Skeletal muscle cell (primary cell): ENCODE measurements around the gene GART.
"Not testable (repeated sequence)": the region's sequence is repeated elsewhere in the genome, so short reads cannot be mapped to it uniquely, and the experiment has no call there.

Source experiments
- DNase-seq: peaks from one replicate; pipeline ENCODE4 v3.0.0-alpha.2; 2010; ENCODE audit warnings: low read depth
- H3K4me3 ChIP-seq: 2 replicates; pipeline ENCODE4 v1.5.1; 2011; ENCODE audit warnings: low read depth, mild to moderate bottlenecking, control low read depth, low read length, moderate library complexity

GART gene

GRCh38 chr21:33479679-33480480 is 62.0 kb downstream of the GART start, which contains the start of gene TMEM50B:
Gene TMEM50B, minus strand, starts transcription at chr21:33479974. Its CDS starts 11,089 bp downstream, at chr21:33468885.
- peak; percentile 90 for DNase-seq
- H3K4me3 ChIP-seq: peak within 1 kb of the TSS; percentile 87

- no peak for DNase-seq
- peak overlapping the region; percentile 87 for H3K4me3 ChIP-seq
Measured at GRCh38 chr21:33478935-33479678, 62.8 kb downstream of the GART start.

- peak overlapping the region; percentile 87 for H3K4me3 ChIP-seq
- DNase-seq: no peak
Measured at GRCh38 chr21:33478182-33478581, 63.7 kb downstream of the GART start.

GRCh38 chr21:33477066-33477465 is 64.9 kb downstream of the GART start:
- H3K4me3 ChIP-seq: no peak overlapping the region
- no peak for DNase-seq

GRCh38 chr21:33473344-33473743 is 68.6 kb downstream of the GART start:
- DNase-seq: no peak

GRCh38 chr21:33470701-33471100 is 71.2 kb downstream of the GART start:
- H3K4me3 ChIP-seq: no peak overlapping the region
- no peak for DNase-seq

More at GRCh38 chr21:33473344-33473743, 68.6 kb downstream of the GART start:
- H3K4me3 ChIP-seq: no peak overlapping the region

- H3K4me3 ChIP-seq, DNase-seq: not testable (repeated sequence)
Measured at GRCh38 chr21:33469183-33469582, 72.7 kb downstream of the GART start.

GRCh38 chr21:33461538-33462250 is 80.2 kb downstream of the GART start:
- H3K4me3 ChIP-seq: no peak overlapping the region
- no peak for DNase-seq

- H3K4me3 ChIP-seq: no peak overlapping the region
- no peak for DNase-seq
Measured at GRCh38 chr21:33458861-33459260, 83.1 kb downstream of the GART start.

GRCh38 chr21:33455686-33456446 is 86.1 kb downstream of the GART start:
- DNase-seq: no peak
- H3K4me3 ChIP-seq: no peak overlapping the region
